ENCODE measurements around the gene OTULIN.

- no peak for TF ChIP-seq EZH2phosphoT487 (IDR thresholded peaks at IDR 0.05; ENCODE audit: borderline replicate concordance, low read depth, low read length)
- TF ChIP-seq CTCF (conservative IDR thresholded peaks at IDR 0.05; ENCODE audit: low read length), result no peak
Measured at GRCh38 chr5:14635656-14636055, 28.9 kb upstream of the OTULIN start.
